ENCODE results near the gene SSH2.
"Not testable (repeated sequence)": the region's sequence is repeated elsewhere in the genome, so short reads cannot be mapped to it uniquely, and the experiment has no call there.

The SSH2 gene

GRCh38 chr17:29909236-29910003 is 20.6 kb downstream of the SSH2 start:
- Mint-ChIP-seq H3K27ac (no peak overlapping the region), H3K9me3 (ENCODE audit: low read depth) (peaks cover 4% of the 10 kb centered on the region), H3K4me3 (no peak overlapping the region), H3K4me1 (ENCODE audit: low read depth) (peaks cover 34% of the 10 kb centered on the region), H3K36me3 (peaks cover 12% of the 10 kb centered on the region), H3K27me3 (no peaks in the 10 kb centered on the region)

GRCh38 chr17:29906969-29907368 is 23.1 kb downstream of the SSH2 start:
- Mint-ChIP-seq H3K36me3 (peaks cover 12% of the 10 kb centered on the region), H3K4me3 (no peak overlapping the region), H3K27ac (no peak overlapping the region), H3K27me3 (no peaks in the 10 kb centered on the region), H3K9me3 (ENCODE audit: low read depth) (peaks cover 4% of the 10 kb centered on the region), H3K4me1 (ENCODE audit: low read depth) (peaks cover 46% of the 10 kb centered on the region)

GRCh38 chr17:29905879-29906167 is 24.2 kb downstream of the SSH2 start:
- H3K4me1 Mint-ChIP-seq (ENCODE audit: low read depth), result peaks cover 49% of the 10 kb centered on the region

GRCh38 chr17:29905086-29905878 is 24.7 kb downstream of the SSH2 start:
- peaks cover 4% of the 10 kb centered on the region for H3K9me3 Mint-ChIP-seq (ENCODE audit: low read depth)
- H3K4me1 Mint-ChIP-seq (ENCODE audit: low read depth), result peaks cover 48% of the 10 kb centered on the region
- peaks cover 12% of the 10 kb centered on the region for H3K36me3 Mint-ChIP-seq
- no peak overlapping the region for H3K4me3 Mint-ChIP-seq
- H3K27ac Mint-ChIP-seq, result no peak overlapping the region
- H3K27me3 Mint-ChIP-seq, result no peaks in the 10 kb centered on the region

More at GRCh38 chr17:29905879-29906167, 24.2 kb downstream of the SSH2 start:
- Mint-ChIP-seq H3K9me3 (ENCODE audit: low read depth) (peaks cover 4% of the 10 kb centered on the region), H3K27ac (no peak overlapping the region), H3K36me3 (peaks cover 12% of the 10 kb centered on the region), H3K4me3 (no peak overlapping the region), H3K27me3 (no peaks in the 10 kb centered on the region)

GRCh38 chr17:29903471-29903870 is 26.6 kb downstream of the SSH2 start:
- H3K4me3 Mint-ChIP-seq, result no peak overlapping the region
- no peaks in the 10 kb centered on the region for H3K27me3 Mint-ChIP-seq
- H3K27ac Mint-ChIP-seq, result no peak overlapping the region
- peaks cover 37% of the 10 kb centered on the region for H3K4me1 Mint-ChIP-seq (ENCODE audit: low read depth)
- peaks cover 4% of the 10 kb centered on the region for H3K9me3 Mint-ChIP-seq (ENCODE audit: low read depth)
- H3K36me3 Mint-ChIP-seq, result peaks cover 10% of the 10 kb centered on the region

- H3K9me3 Mint-ChIP-seq (ENCODE audit: low read depth); H3K36me3 Mint-ChIP-seq; H3K4me3 Mint-ChIP-seq; H3K27me3 Mint-ChIP-seq; H3K27ac Mint-ChIP-seq: not testable (repeated sequence)
- peaks cover 25% of the 10 kb centered on the region for H3K4me1 Mint-ChIP-seq (ENCODE audit: low read depth)
Observed at GRCh38 chr17:29897136-29897535, 32.9 kb downstream of the SSH2 start.

- Mint-ChIP-seq H3K4me1 (ENCODE audit: low read depth) (peaks cover 18% of the 10 kb centered on the region), H3K36me3 (peaks cover 11% of the 10 kb centered on the region), H3K27ac (no peak overlapping the region), H3K4me3 (no peak overlapping the region), H3K27me3 (no peaks in the 10 kb centered on the region), H3K9me3 (ENCODE audit: low read depth) (peaks cover 12% of the 10 kb centered on the region)
Observed at GRCh38 chr17:29892201-29892600, 37.8 kb downstream of the SSH2 start.

- Mint-ChIP-seq H3K9me3 (ENCODE audit: low read depth) (peaks cover 12% of the 10 kb centered on the region), H3K4me3 (no peak overlapping the region), H3K27me3 (no peaks in the 10 kb centered on the region), H3K27ac (peak overlapping the region; percentile 4), H3K36me3 (peaks cover 11% of the 10 kb centered on the region), H3K4me1 (ENCODE audit: low read depth) (peaks cover 17% of the 10 kb centered on the region)
Observed at GRCh38 chr17:29891131-29891530, 38.9 kb downstream of the SSH2 start.

GRCh38 chr17:29885031-29885640 is 44.9 kb downstream of the SSH2 start:
- H3K4me3 Mint-ChIP-seq, result no peak overlapping the region
- H3K27ac Mint-ChIP-seq, result no peak overlapping the region
- no peaks in the 10 kb centered on the region for H3K27me3 Mint-ChIP-seq
- H3K9me3 Mint-ChIP-seq (ENCODE audit: low read depth), result no peaks in the 10 kb centered on the region
- peaks cover 28% of the 10 kb centered on the region for H3K4me1 Mint-ChIP-seq (ENCODE audit: low read depth)
- H3K36me3 Mint-ChIP-seq, result peaks cover 9% of the 10 kb centered on the region

- no peaks in the 10 kb centered on the region for H3K27me3 Mint-ChIP-seq
Observed at GRCh38 chr17:29883497-29883896, 46.5 kb downstream of the SSH2 start.

GRCh38 chr17:29881256-29881655 is 48.8 kb downstream of the SSH2 start:
- no peak overlapping the region for H3K27ac Mint-ChIP-seq
- H3K4me3 Mint-ChIP-seq, result no peak overlapping the region
- no peaks in the 10 kb centered on the region for H3K9me3 Mint-ChIP-seq (ENCODE audit: low read depth)
- H3K27me3 Mint-ChIP-seq, result no peaks in the 10 kb centered on the region
- peaks cover 10% of the 10 kb centered on the region for H3K36me3 Mint-ChIP-seq
- H3K4me1 Mint-ChIP-seq (ENCODE audit: low read depth), result peaks cover 34% of the 10 kb centered on the region

More at GRCh38 chr17:29883497-29883896, 46.5 kb downstream of the SSH2 start:
- peaks cover 33% of the 10 kb centered on the region for H3K4me1 Mint-ChIP-seq (ENCODE audit: low read depth)
- H3K4me3 Mint-ChIP-seq, result no peak overlapping the region
- H3K27ac Mint-ChIP-seq, result no peak overlapping the region
- no peaks in the 10 kb centered on the region for H3K9me3 Mint-ChIP-seq (ENCODE audit: low read depth)
- H3K36me3 Mint-ChIP-seq, result peaks cover 8% of the 10 kb centered on the region

- H3K27ac Mint-ChIP-seq, result no peak overlapping the region
- no peaks in the 10 kb centered on the region for H3K27me3 Mint-ChIP-seq
- H3K36me3 Mint-ChIP-seq, result peaks cover 10% of the 10 kb centered on the region
- no peak overlapping the region for H3K4me3 Mint-ChIP-seq
- no peaks in the 10 kb centered on the region for H3K9me3 Mint-ChIP-seq (ENCODE audit: low read depth)
- peaks cover 37% of the 10 kb centered on the region for H3K4me1 Mint-ChIP-seq (ENCODE audit: low read depth)
Observed at GRCh38 chr17:29880031-29880430, 50.0 kb downstream of the SSH2 start.

GRCh38 chr17:29874931-29875596 is 55.0 kb downstream of the SSH2 start:
- no peaks in the 10 kb centered on the region for H3K27me3 Mint-ChIP-seq
- peaks cover 6% of the 10 kb centered on the region for H3K36me3 Mint-ChIP-seq
- no peak overlapping the region for H3K4me3 Mint-ChIP-seq
- H3K27ac Mint-ChIP-seq, result no peak overlapping the region
- H3K4me1 Mint-ChIP-seq (ENCODE audit: low read depth), result peaks cover 24% of the 10 kb centered on the region
- H3K9me3 Mint-ChIP-seq (ENCODE audit: low read depth), result no peaks in the 10 kb centered on the region

- H3K27me3 Mint-ChIP-seq; H3K36me3 Mint-ChIP-seq; H3K4me3 Mint-ChIP-seq; H3K27ac Mint-ChIP-seq; H3K9me3 Mint-ChIP-seq (ENCODE audit: low read depth): not testable (repeated sequence)
- H3K4me1 Mint-ChIP-seq (ENCODE audit: low read depth), result peaks cover 20% of the 10 kb centered on the region
Observed at GRCh38 chr17:29874358-29874757, 55.7 kb downstream of the SSH2 start.

- Mint-ChIP-seq H3K4me3 (no peak overlapping the region), H3K9me3 (ENCODE audit: low read depth) (no peaks in the 10 kb centered on the region), H3K36me3 (peaks cover 6% of the 10 kb centered on the region), H3K27me3 (no peaks in the 10 kb centered on the region), H3K4me1 (ENCODE audit: low read depth) (peaks cover 18% of the 10 kb centered on the region), H3K27ac (no peak overlapping the region)
Observed at GRCh38 chr17:29873476-29873875, 56.6 kb downstream of the SSH2 start.
